A673 (cell line): ENCODE results near the gene AFF1. TPM values are rescaled to one million over a fixed set of nuclear protein-coding genes. Genes with fewer than 3 reads are reported as not detected.

Experiments
- BruUV-seq: library from RNA; stranded (reverse); fragments of 400-500 nt; replicated peaks from 2 replicates; lab custom pipeline; 2021; lab: Mats Ljungman, UMichigan
- CTCF ChIA-PET: fragments of 300-600 bp; sonication (Branson Sonifier 250); formaldehyde crosslinking; loops from one replicate; lab custom pipeline; 2022; ENCODE audit warnings: antibody characterized with exemption; lab: Charles Lee
- POLR2A ChIA-PET: fragments of 300-600 bp; sonication (Branson Sonifier 250); formaldehyde crosslinking; loops from one replicate; lab custom pipeline; 2022; ENCODE audit warnings: antibody characterized with exemption; ENCODE audit not compliant: low non-redundant PET; lab: Charles Lee
- DNase-seq: peaks from one replicate; pipeline ENCODE4 v3.0.0-alpha.2; 2015; ENCODE audit warnings: low spot score
- H3K27ac ChIP-seq: fragments of 200-600 bp; sonication (generic); 2 replicates; pipeline ENCODE4 v1.5.1; 2016; ENCODE audit warnings: mixed run types, low read depth, mild to moderate bottlenecking, mixed read lengths, antibody characterized with exemption, low read length; ENCODE audit not compliant: poor library complexity, severe bottlenecking
- H3K27me3 ChIP-seq: fragments of 200-600 bp; sonication (generic); replicated peaks from 2 replicates; pipeline ENCODE4 v1.6.1; 2017; ENCODE audit warnings: mixed run types, low read depth, mild to moderate bottlenecking, mixed read lengths, antibody characterized with exemption, low read length; ENCODE audit not compliant: insufficient read depth, poor library complexity
- H3K36me3 ChIP-seq: fragments of 200-600 bp; sonication (generic); 2 replicates; pipeline ENCODE4 v1.6.1; 2016; ENCODE audit warnings: mixed run types, mild to moderate bottlenecking, mixed read lengths, antibody characterized with exemption, low read length; ENCODE audit not compliant: insufficient read depth, poor library complexity, severe bottlenecking
- H3K4me1 ChIP-seq: fragments of 200-600 bp; sonication (generic); 2 replicates; pipeline ENCODE4 v1.6.1; 2017; ENCODE audit warnings: mixed run types, mild to moderate bottlenecking, mixed read lengths, antibody characterized with exemption, low read length; ENCODE audit not compliant: insufficient read depth, poor library complexity, severe bottlenecking
- H3K4me3 ChIP-seq: fragments of 200-600 bp; sonication (generic); 2 replicates; pipeline ENCODE4 v1.5.1; 2016; ENCODE audit warnings: low read depth, mixed run types, mild to moderate bottlenecking, mixed read lengths, low read length; ENCODE audit not compliant: poor library complexity, severe bottlenecking
- H3K9me3 ChIP-seq: fragments of 200-600 bp; sonication (generic); 2 replicates; pipeline ENCODE4 v1.6.1; 2016; ENCODE audit warnings: mixed run types, low read depth, mild to moderate bottlenecking, mixed read lengths, antibody characterized with exemption, low read length; ENCODE audit not compliant: poor library complexity, severe bottlenecking
- EZH2 ChIP-seq: fragments of 200-600 bp; sonication (generic); IDR thresholded peaks from 2 replicates; pipeline ENCODE4 v1.6.1; 2017; ENCODE audit warnings: borderline replicate concordance, low read depth, mild to moderate bottlenecking, mixed read lengths, antibody characterized with exemption, low read length; ENCODE audit not compliant: poor library complexity, severe bottlenecking
- intact Hi-C: fragments of 100-400 bp; cut with micrococcal nuclease; formaldehyde crosslinking; loops from one replicate; pipeline ENCODE4 v1.10.0; 2022; ENCODE audit not compliant: unreplicated experiment
- total RNA-seq: library from RNA; stranded (reverse); gene quantifications from 2 replicates; pipeline ENCODE4 v1.2.3, GENCODE V29; 2021
- TF ChIP-seq, protein P1 (sequence below): fragments of 300-800, 200-600 bp; sonication (generic); conservative IDR thresholded peaks from 2 replicates; pipeline ENCODE4 v1.5.1; 2017; ENCODE audit warnings: low read depth, mild to moderate bottlenecking, antibody characterized with exemption, low read length, moderate library complexity, mixed read lengths

The AFF1 gene
- total RNA-seq, 1 experiment from 2014 or later = 60.1 TPM

DNA sequence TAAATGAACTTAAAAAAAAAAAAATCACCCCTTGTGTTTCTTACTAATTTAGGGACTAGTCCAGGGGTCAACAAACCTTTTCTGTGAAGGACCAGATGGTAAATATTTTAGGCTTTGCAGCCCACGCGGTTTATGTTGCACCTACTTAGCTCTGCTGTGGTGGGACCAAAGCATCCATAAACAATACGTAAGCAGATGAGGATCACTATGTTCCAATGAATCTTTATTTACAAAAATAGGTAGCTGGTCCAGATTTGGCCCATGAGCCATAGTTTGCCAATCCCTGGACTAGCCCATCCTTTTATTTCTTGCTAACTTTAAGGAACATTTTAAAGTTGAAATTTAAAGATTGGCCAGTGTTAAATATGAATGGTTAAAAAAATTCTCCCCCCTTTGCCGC lies 95.3 kb downstream of the AFF1 start:
- CTCF ChIA-PET = no interaction called here
- Histone ChIP-seq H3K4me3 (no peak overlapping the region), H3K27me3 (no peaks in the 10 kb centered on the region), H3K27ac (no peak overlapping the region), H3K9me3 (no peaks in the 10 kb centered on the region), H3K36me3 (no peaks in the 10 kb centered on the region), H3K4me1 (peaks cover 74% of the 10 kb centered on the region)
- TF ChIP-seq, protein P1, sequence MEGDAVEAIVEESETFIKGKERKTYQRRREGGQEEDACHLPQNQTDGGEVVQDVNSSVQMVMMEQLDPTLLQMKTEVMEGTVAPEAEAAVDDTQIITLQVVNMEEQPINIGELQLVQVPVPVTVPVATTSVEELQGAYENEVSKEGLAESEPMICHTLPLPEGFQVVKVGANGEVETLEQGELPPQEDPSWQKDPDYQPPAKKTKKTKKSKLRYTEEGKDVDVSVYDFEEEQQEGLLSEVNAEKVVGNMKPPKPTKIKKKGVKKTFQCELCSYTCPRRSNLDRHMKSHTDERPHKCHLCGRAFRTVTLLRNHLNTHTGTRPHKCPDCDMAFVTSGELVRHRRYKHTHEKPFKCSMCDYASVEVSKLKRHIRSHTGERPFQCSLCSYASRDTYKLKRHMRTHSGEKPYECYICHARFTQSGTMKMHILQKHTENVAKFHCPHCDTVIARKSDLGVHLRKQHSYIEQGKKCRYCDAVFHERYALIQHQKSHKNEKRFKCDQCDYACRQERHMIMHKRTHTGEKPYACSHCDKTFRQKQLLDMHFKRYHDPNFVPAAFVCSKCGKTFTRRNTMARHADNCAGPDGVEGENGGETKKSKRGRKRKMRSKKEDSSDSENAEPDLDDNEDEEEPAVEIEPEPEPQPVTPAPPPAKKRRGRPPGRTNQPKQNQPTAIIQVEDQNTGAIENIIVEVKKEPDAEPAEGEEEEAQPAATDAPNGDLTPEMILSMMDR = no peak
- TF ChIP-seq EZH2 = no peak
- BruUV-seq = no TSS peak
- intact Hi-C loops = no loop called here
- POLR2A ChIA-PET = no interaction called here
- no peak for DNase-seq

DNA sequence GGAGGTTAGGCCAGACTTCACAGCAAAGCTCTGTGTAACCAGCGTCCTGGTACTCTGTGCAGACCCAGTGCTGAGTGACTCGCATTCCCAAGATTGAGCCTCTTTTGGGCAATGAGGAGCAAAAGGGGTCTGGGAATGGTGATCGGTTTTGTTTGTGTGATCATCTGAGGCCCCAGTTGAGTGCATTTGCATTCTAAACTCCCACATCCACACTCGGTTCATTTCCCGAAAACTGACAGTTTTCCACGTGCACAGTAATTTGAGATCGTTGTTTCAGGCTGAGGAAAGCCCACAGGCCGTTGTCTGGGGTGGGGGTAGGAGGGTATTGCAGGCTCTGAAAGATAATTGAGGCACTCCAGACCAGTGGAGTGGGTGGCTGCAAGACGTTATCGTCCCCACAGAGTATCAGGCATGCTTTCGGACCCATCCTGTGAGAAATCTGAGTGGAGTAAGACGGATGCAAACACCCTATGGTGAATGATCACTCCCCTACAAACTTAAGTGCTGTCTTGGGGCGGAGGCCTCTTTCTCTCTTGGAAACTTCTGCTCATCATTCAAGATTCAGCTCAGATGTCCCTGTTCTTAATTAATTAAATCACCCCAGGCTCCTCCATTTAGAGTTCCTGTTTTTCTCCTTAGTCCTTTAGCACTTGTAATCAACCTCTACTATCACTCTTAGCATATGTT lies 96.1 kb downstream of the AFF1 start:
- TF ChIP-seq, protein P1 = no peak
- TF ChIP-seq EZH2 = no peak
- no peak overlapping the region for H3K27ac ChIP-seq

DNA sequence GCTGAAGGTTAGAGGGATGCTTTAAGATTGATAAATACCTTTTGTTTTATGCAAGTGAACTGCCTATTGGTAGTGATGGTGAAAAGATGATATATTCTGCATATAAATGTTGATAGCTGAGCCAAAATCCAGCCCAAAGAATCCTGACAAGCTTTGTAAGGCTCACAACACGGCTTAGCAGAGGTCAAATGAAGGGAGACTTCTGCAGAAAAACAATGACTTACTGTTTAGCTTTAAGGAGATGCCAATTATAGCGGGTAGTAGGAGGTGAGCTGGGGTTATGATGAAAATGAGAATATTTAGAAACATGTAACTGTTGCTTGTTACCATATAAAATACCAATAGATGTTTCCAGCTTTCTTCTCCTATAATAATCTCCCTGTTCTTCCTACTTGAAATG lies 97.1 kb downstream of the AFF1 start:
- H3K27ac ChIP-seq = no peak overlapping the region
- no peak overlapping the region for H3K4me3 ChIP-seq
- TF ChIP-seq, protein P1 = no peak
- TF ChIP-seq EZH2 = no peak
- H3K9me3 ChIP-seq = no peaks in the 10 kb centered on the region
- ChIA-PET CTCF (no interaction called here), POLR2A (interaction anchor here (0.6 kb wide), 1 partner anchor 21 kb away, joined by 8 read pairs; no protein-coding TSS in a partner anchor)
- intact Hi-C loops = no loop called here
- DNase-seq = no peak
- BruUV-seq = no TSS peak
- H3K36me3 ChIP-seq = no peaks in the 10 kb centered on the region
- peaks cover 69% of the 10 kb centered on the region for H3K4me1 ChIP-seq
- no peaks in the 10 kb centered on the region for H3K27me3 ChIP-seq

More for the DNA sequence above, 96.1 kb downstream of the AFF1 start:
- peak; percentile 37 for DNase-seq
- intact Hi-C loops = no loop called here
- no TSS peak for BruUV-seq
- H3K4me3 ChIP-seq = no peak overlapping the region
- H3K4me1 ChIP-seq = peaks cover 71% of the 10 kb centered on the region
- H3K27me3 ChIP-seq = no peaks in the 10 kb centered on the region
- CTCF ChIA-PET = no interaction called here
- POLR2A ChIA-PET = no interaction called here
- no peaks in the 10 kb centered on the region for H3K36me3 ChIP-seq
- no peaks in the 10 kb centered on the region for H3K9me3 ChIP-seq
